DND-41 (cell line): Measurements from ENCODE around the gene SPOPL.

Source experiments
- CTCF ChIP-seq: IDR thresholded peaks from 2 replicates; pipeline ENCODE4 v1.5.1; 2012; ENCODE audit warnings: borderline replicate concordance, low read length, moderate library complexity, mild to moderate bottlenecking; ENCODE audit not compliant: poor library complexity, severe bottlenecking; ENCODE audit errors: extremely low read depth
- EZH2 ChIP-seq: IDR thresholded peaks from 3 replicates; pipeline ENCODE4 v1.6.1; 2012; ENCODE audit warnings: borderline replicate concordance, low read depth, mild to moderate bottlenecking, moderate library complexity, low read length, inconsistent platforms; ENCODE audit not compliant: severe bottlenecking

DNA sequence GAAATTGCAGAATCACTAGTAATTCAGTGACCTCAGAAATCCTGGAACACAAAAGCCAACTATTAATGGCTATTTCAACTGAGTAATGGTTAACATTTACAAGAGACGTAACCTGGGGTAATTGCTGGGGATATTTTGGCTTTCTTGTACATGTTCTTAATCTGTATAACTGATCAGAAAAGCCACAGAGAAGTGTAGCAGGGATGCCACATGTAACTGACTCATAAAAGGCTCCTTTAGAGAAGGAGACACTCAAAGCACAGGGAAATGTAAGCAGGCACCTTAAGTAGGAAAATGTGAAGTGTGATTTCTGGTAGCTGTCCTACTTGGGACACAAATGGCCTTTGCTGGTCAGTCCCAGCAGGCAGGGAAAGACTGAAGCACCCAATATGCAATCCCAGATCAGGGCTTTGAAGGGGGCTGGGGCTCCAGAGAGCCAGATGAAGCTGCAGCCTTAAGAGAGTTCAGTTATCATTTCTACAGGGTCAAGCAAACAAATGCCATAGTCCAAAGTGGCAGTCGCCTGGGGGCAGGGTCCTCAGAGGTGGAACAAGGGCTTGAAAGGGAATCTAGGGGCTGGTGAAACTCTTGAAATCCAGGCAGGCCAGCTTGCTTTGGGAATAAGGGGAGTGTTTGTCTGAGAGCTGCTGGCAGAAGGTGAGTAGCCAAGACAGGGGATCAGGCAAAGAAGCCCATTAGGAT, 7.2 kb upstream of the SPOPL start:
- TF ChIP-seq CTCF, result no peak
- TF ChIP-seq EZH2, result no peak
